PC-9 (cell line): ENCODE results near the gene UGDH.

Experiments
- EZH2 ChIP-seq: fragments of 200-600 bp; sonication (generic); IDR thresholded peaks from 2 replicates; pipeline ENCODE4 v1.8.0; 2017; ENCODE audit warnings: antibody characterized with exemption, low read depth
- TF ChIP-seq, protein P1 (sequence below): fragments of 200-600 bp; sonication (generic); conservative IDR thresholded peaks from 2 replicates; pipeline ENCODE4 v1.6.1; 2017; ENCODE audit warnings: mixed run types, antibody characterized with exemption, mild to moderate bottlenecking, moderate library complexity

DNA sequence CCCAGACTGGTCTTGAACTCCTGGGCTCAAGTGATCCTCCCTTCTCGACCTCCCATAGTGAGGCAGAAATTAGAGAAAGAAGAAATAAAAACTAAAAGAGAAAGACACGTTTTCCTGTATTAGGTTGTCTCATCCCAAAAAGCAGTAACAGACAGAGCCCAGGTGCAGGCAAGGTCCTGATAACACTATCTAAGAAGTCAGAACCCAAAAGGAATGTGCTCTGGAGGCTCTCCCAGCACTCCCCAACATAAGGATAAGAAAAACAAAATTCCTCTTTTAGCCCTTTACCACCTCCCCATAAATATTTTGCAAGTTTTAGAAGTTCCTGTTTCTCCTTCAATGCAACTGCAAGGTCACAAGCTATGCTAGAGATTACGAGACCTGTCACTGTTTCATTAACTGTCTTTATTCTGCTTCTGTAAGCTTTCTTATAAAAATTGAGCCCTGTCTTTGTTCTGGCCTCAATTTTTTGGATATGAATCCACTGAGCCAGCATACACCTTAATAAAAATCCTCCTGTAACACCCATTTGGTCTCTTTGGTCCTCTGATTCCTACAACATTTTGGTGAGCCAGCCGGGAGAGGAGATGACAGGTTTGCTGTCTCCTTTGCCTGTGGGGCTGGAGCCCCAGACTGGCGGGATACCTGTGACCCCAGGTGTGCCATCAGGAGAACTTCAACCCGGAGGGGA is 42.5 kb downstream of the UGDH start:
- TF ChIP-seq, protein P1, sequence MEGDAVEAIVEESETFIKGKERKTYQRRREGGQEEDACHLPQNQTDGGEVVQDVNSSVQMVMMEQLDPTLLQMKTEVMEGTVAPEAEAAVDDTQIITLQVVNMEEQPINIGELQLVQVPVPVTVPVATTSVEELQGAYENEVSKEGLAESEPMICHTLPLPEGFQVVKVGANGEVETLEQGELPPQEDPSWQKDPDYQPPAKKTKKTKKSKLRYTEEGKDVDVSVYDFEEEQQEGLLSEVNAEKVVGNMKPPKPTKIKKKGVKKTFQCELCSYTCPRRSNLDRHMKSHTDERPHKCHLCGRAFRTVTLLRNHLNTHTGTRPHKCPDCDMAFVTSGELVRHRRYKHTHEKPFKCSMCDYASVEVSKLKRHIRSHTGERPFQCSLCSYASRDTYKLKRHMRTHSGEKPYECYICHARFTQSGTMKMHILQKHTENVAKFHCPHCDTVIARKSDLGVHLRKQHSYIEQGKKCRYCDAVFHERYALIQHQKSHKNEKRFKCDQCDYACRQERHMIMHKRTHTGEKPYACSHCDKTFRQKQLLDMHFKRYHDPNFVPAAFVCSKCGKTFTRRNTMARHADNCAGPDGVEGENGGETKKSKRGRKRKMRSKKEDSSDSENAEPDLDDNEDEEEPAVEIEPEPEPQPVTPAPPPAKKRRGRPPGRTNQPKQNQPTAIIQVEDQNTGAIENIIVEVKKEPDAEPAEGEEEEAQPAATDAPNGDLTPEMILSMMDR = no peak
- TF ChIP-seq EZH2 = no peak
